HEK293T (cell line): ENCODE data around the gene LPCAT4.
"Not testable (repeated sequence)": the region's sequence is repeated elsewhere in the genome, so short reads cannot be mapped to it uniquely, and the experiment has no call there.

ENCODE experiments used
- CTCF ChIA-PET: fragments of 350-600 bp; formaldehyde crosslinking; extraction: SDS; loops from one replicate; lab custom pipeline; 2021; ENCODE audit warnings: antibody characterized with exemption, inconsistent platforms; lab: Yijun Ruan, JAX
- POLR2A ChIA-PET: fragments of 350-600 bp; formaldehyde crosslinking; extraction: SDS; loops from one replicate; lab custom pipeline; 2020; ENCODE audit warnings: antibody characterized with exemption, inconsistent platforms; lab: Yijun Ruan, JAX
- DNase-seq: peaks from one replicate; pipeline ENCODE4 v3.0.0; 2012; ENCODE audit warnings: mixed read lengths; ENCODE audit errors: extremely low spot score
- ARNT ChIP-seq: fragments of 450-650 bp; IDR thresholded peaks from 2 replicates; pipeline ENCODE4 v1.6.1; 2017; ENCODE audit warnings: mild to moderate bottlenecking
- BHLHE40 ChIP-seq: fragments of 450-650 bp; IDR thresholded peaks from 2 replicates; pipeline ENCODE4 v1.6.1; 2016; ENCODE audit warnings: mild to moderate bottlenecking, moderate library complexity, borderline replicate concordance
- CTBP1 ChIP-seq: fragments of 450-650 bp; IDR thresholded peaks from 2 replicates; pipeline ENCODE4 v1.6.1; 2016; ENCODE audit warnings: borderline replicate concordance
- ELF4 ChIP-seq: fragments of 450-650 bp; IDR thresholded peaks from 2 replicates; pipeline ENCODE4 v1.6.1; 2017; ENCODE audit warnings: antibody characterized with exemption
- FOXA1 ChIP-seq: fragments of 450-650 bp; IDR thresholded peaks from 2 replicates; pipeline ENCODE4 v1.6.1; 2016; ENCODE audit warnings: mild to moderate bottlenecking
- FOXK2 ChIP-seq: fragments of 450-650 bp; IDR thresholded peaks from 2 replicates; pipeline ENCODE4 v1.6.1; 2016; ENCODE audit warnings: mild to moderate bottlenecking
- FOXM1 ChIP-seq: fragments of 450-650 bp; IDR thresholded peaks from 2 replicates; pipeline ENCODE4 v1.6.1; 2017; ENCODE audit warnings: mild to moderate bottlenecking, borderline replicate concordance
- HDGF ChIP-seq: fragments of 450-650 bp; IDR thresholded peaks from 2 replicates; pipeline ENCODE4 v1.6.1; 2017; ENCODE audit warnings: antibody characterized with exemption, borderline replicate concordance
- L3MBTL2 ChIP-seq: fragments of 450-650 bp; conservative IDR thresholded peaks from 2 replicates; pipeline ENCODE4 v1.6.1; 2016; ENCODE audit warnings: mild to moderate bottlenecking
- LEF1 ChIP-seq: fragments of 450-650 bp; IDR thresholded peaks from 2 replicates; pipeline ENCODE4 v1.6.1; 2017; ENCODE audit warnings: mild to moderate bottlenecking, borderline replicate concordance
- NFRKB ChIP-seq: fragments of 450-650 bp; IDR thresholded peaks from 2 replicates; pipeline ENCODE4 v1.6.1; 2016; ENCODE audit warnings: mild to moderate bottlenecking, moderate library complexity
- SP1 ChIP-seq: fragments of 450-650 bp; IDR thresholded peaks from 2 replicates; pipeline ENCODE4 v1.6.1; 2017
- SUZ12 ChIP-seq: fragments of 450-650 bp; IDR thresholded peaks from 2 replicates; pipeline ENCODE4 v1.6.1; 2016; ENCODE audit warnings: mild to moderate bottlenecking
- TARDBP ChIP-seq: fragments of 450-650 bp; IDR thresholded peaks from 2 replicates; pipeline ENCODE4 v1.6.1; 2016
- ZNF384 ChIP-seq: fragments of 450-650 bp; IDR thresholded peaks from 2 replicates; pipeline ENCODE4 v1.6.1; 2016
- TF ChIP-seq, protein P1 (sequence below): fragments of 450-650 bp; IDR thresholded peaks from 2 replicates; pipeline ENCODE4 v1.6.1; 2016

The LPCAT4 gene

DNA sequence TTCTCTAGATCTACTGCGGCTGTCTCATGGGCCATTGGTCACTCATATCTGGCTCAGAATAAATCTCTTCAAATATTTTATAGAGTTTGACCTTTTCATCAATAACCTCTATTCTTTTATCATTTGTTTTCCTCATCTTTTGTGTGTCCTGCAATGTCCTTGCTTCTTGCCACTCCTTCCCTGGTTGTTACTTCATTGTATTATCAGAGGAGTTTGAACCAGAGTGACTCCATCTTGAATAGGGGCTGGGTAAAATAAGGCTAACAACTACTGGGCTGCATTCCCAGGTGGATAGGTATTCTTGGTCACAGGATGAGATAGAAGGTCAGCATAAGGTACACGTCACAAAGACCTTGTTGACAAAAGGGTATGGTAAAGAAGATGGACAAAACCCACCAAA lies 9.9 kb upstream of the LPCAT4 start:
- DNase-seq: no peak
- ChIA-PET POLR2A (no interaction called here), CTCF (no interaction called here)
- TF ChIP-seq BHLHE40 (no peak), SUZ12 (no peak), HDGF (no peak), NFRKB (no peak), L3MBTL2 (no peak)

DNA sequence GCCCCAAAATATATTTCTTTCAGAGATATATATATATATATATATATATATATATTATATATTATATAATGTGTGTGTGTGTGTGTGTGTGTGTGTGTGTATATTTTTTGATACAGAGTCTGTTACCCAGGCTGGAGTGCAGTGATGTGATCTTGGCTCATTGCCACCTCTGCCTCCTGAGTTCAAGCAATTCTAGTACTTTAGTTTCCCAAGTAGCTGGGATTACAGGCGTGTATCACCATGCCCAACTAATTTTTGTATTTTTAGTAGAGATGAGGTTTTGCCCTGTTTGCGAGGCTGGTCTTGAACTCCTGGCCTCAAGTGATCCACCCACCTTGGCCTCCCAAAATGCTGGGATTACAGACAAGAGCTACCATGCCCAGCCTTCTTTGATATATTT lies 8.5 kb upstream of the LPCAT4 start:
- DNase-seq, POLR2A ChIA-PET, CTCF ChIA-PET: not testable (repeated sequence)

DNA sequence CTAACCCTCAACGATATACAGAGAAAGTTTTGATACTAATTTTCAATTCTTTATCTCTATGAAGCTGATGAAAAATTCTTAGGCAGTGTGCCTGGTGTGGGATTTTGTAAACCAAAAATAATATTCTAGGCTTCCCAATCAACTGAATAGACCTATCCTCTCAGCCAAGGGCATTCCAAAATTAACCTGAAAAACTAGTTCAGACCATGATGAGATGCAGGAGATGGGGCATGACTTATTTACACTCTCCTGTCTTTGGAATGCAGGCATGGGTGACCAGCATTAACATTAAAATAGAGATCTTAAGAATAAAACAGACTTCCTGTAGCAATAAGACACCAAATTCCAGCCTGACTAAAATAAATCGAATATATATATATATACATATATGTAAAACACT lies 7.8 kb upstream of the LPCAT4 start:
- TF ChIP-seq ELF4 (no peak), SUZ12 (no peak), SP1 (no peak), NFRKB (no peak), LEF1 (no peak), HDGF (no peak), ARNT (no peak), TARDBP (no peak), ZNF384 (no peak), FOXK2 (no peak)
- TF ChIP-seq, protein P1, sequence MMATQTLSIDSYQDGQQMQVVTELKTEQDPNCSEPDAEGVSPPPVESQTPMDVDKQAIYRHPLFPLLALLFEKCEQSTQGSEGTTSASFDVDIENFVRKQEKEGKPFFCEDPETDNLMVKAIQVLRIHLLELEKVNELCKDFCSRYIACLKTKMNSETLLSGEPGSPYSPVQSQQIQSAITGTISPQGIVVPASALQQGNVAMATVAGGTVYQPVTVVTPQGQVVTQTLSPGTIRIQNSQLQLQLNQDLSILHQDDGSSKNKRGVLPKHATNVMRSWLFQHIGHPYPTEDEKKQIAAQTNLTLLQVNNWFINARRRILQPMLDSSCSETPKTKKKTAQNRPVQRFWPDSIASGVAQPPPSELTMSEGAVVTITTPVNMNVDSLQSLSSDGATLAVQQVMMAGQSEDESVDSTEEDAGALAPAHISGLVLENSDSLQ: no peak
- ChIA-PET CTCF (no interaction called here), POLR2A (no interaction called here)
- DNase-seq: no peak

DNA sequence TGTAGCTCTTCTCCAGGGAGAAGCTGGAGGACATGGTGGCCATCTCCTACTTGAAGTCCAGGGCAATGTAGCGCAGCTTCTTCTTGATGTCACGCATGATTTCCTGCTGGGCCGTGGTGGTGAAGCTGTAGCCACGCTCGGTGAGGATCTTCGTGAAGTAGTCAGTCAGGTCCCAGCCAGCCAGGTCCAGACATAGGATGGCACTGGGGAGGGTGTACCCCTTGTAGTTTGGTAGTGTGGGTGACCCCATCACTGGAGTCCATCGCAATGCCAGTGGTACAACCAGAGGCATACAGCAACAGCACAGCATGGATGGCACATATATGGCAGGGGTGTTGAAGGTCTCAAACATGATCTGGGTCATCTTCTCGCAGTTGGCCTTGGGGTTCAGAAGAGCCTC lies 7.0 kb upstream of the LPCAT4 start:
- TF ChIP-seq L3MBTL2 (no peak), LEF1 (no peak), CTBP1 (no peak), FOXM1 (no peak), ELF4 (no peak), HDGF (no peak), ZNF384 (no peak), SP1 (no peak), FOXA1 (no peak), ARNT (no peak), TARDBP (no peak), SUZ12 (no peak), BHLHE40 (no peak), FOXK2 (no peak), NFRKB (no peak)
- TF ChIP-seq, protein P1: no peak
- DNase-seq: no peak
- ChIA-PET CTCF (no interaction called here), POLR2A (no interaction called here)

DNA sequence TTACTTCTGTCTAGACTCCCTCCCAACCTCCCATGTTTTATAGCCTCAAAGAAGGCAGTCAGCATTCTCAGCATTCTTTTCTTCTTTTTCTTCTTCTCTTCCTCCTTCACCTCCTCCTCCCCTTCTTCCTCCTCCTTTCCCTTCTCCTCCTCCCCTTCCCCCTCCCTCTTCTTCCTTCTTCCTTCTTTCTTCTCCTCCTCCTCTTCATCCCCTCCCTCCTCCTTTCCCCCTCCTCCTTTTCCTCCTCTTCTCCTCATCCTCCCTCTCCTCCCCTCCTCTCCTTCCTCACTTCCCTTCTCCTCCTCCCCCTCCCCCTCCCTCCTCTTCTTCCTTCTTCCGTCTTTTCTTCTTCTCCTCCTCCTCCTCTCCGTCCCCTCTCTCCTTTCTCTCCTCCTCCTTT lies 3.6 kb upstream of the LPCAT4 start:
- TF ChIP-seq ELF4: no peak
- TF ChIP-seq ZNF384: no peak
- TF ChIP-seq, protein P1: no peak
- no peak for DNase-seq
- CTCF ChIA-PET: no interaction called here
- POLR2A ChIA-PET: no interaction called here

DNA sequence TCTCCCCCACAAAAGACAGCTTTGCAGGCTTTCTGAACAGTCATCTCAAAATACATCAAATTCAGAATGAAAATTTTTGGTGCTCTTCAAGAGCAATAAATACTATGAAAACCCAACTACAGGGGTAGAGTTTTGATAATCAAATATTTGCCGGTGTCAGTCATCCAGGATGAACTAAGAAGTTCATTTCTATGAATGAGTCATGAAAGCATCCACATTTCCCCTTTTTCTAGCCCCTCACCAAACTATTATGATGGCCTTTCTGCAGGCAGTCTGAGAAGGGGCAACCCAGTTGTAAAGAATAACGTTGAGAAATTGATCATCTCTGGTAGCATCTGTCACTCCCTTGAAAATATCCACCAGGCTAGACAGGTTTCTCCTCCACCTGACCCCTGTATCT lies 3.1 kb upstream of the LPCAT4 start:
- ChIA-PET CTCF (no interaction called here), POLR2A (no interaction called here)
- TF ChIP-seq, protein P1: no peak
- TF ChIP-seq ARNT: no peak
- TF ChIP-seq NFRKB: no peak
- TF ChIP-seq FOXM1: no peak
- no peak for TF ChIP-seq L3MBTL2
- TF ChIP-seq LEF1: no peak
- no peak for TF ChIP-seq CTBP1
- TF ChIP-seq ELF4: no peak
- TF ChIP-seq SUZ12: no peak
- TF ChIP-seq BHLHE40: no peak
- TF ChIP-seq TARDBP: no peak
- TF ChIP-seq FOXK2: no peak
- no peak for TF ChIP-seq ZNF384
- no peak for DNase-seq
